ENCODE results near the gene APOBEC3H. TPM values are rescaled to one million over a fixed set of nuclear protein-coding genes. Genes with fewer than 3 reads are reported as not detected.

The APOBEC3H gene
- total RNA-seq, 2 experiments from 2014 or later: 11.9 to 13.2 TPM

GRCh38 chr22:39148727-39149535 lies 51.9 kb downstream of the APOBEC3H start:
- intact Hi-C loops (cut with micrococcal nuclease): no loop called here
- CTCF ChIA-PET: interaction anchor here (0.6 to 2.8 kb wide), 5 partner anchors 22 to 364 kb away, joined by 3 to 10 read pairs (median 4); no protein-coding TSS in a partner anchor
- Mint-ChIP-seq H3K4me3 (no peak overlapping the region), H3K36me3 (ENCODE audit: low read depth) (no peaks in the 10 kb centered on the region), H3K27me3 (ENCODE audit: low read depth) (peaks cover 7% of the 10 kb centered on the region), H3K4me1 (ENCODE audit: low read depth) (peaks cover 53% of the 10 kb centered on the region), H3K9me3 (no peaks in the 10 kb centered on the region), H3K27ac (peak overlapping the region; percentile 81)
- peak; percentile 80 for DNase-seq

DNA sequence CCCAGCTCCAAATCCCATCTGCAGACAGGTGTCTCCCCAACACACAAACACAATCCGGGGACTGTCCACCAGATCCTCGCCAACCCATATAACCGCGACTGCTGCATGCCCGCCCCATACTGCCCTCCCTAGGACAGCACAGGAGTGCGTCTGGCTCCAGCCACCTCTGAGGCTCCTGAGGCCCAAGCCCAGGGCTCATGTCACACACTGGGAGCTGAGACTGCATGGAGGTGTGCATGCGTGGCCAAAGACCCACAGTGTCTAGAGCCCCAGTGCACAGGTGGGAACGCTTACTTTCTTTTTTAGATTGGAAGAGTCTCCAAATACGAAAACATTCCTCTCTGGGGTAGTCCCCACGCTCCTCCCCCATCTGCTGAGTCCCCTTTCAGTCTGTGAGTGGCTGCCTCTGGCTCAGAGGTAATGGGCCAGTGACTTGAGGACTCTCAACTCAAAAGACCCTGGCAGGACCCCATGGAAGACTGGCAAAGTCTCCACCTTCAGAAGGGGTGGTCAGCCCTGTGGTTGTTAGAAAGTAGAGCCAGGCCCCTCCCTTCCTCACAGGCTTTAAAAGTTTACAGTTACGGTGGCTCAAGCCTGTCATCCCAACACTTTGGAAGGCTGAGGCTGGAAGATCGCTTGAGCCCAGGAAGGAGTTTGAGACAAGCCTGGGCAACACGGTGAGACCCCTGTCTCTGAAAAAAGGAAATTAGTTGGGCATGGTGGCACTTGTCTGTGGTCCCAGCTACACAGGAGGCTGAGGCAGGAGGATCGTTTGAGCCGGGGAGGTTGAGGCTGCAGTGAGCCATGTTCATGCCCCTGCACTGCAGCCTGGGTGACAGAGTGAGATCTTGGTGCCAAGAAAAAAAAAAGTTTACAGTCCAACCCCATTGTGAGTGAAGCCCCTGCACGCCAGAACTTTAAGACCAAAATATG lies 53.1 kb downstream of the APOBEC3H start:
- Mint-ChIP-seq H3K4me3 (no peak overlapping the region), H3K27me3 (ENCODE audit: low read depth) (peaks cover 15% of the 10 kb centered on the region), H3K27ac (peak overlapping the region; percentile 32), H3K9me3 (no peaks in the 10 kb centered on the region), H3K36me3 (ENCODE audit: low read depth) (no peaks in the 10 kb centered on the region), H3K4me1 (ENCODE audit: low read depth) (peaks cover 46% of the 10 kb centered on the region)
- DNase-seq: no peak
- intact Hi-C loops (cut with micrococcal nuclease): no loop called here
- CTCF ChIA-PET: interaction anchor here (0.6 to 2.8 kb wide), 4 partner anchors 20 to 365 kb away, joined by 4 to 10 read pairs (median 4); no protein-coding TSS in a partner anchor

GRCh38 chr22:39150848-39151215 lies 53.8 kb downstream of the APOBEC3H start:
- Mint-ChIP-seq H3K27ac (peak overlapping the region; percentile 32), H3K36me3 (ENCODE audit: low read depth) (no peaks in the 10 kb centered on the region)
- CTCF ChIA-PET: interaction anchor here (1.3 to 2.8 kb wide), 2 partner anchors 20 to 143 kb away, joined by 4 to 10 read pairs; no protein-coding TSS in a partner anchor

GRCh38 chr22:39151329-39151975 lies 54.4 kb downstream of the APOBEC3H start:
- Mint-ChIP-seq H3K4me3 (peak overlapping the region; percentile 58), H3K27me3 (ENCODE audit: low read depth) (peaks cover 15% of the 10 kb centered on the region), H3K9me3 (no peaks in the 10 kb centered on the region), H3K27ac (peak overlapping the region; percentile 60), H3K36me3 (ENCODE audit: low read depth) (no peaks in the 10 kb centered on the region), H3K4me1 (ENCODE audit: low read depth) (peaks cover 40% of the 10 kb centered on the region)
- intact Hi-C loops (cut with micrococcal nuclease): no loop called here
- no peak for DNase-seq
- CTCF ChIA-PET: interaction anchor here (1.1 to 1.4 kb wide), 3 partner anchors 10 to 144 kb away, joined by 4 read pairs; no protein-coding TSS in a partner anchor

More at GRCh38 chr22:39150848-39151215, 53.8 kb downstream of the APOBEC3H start:
- H3K27me3 Mint-ChIP-seq (ENCODE audit: low read depth): peaks cover 15% of the 10 kb centered on the region
- H3K4me3 Mint-ChIP-seq: peak overlapping the region; percentile 58
- peaks cover 46% of the 10 kb centered on the region for H3K4me1 Mint-ChIP-seq (ENCODE audit: low read depth)
- H3K9me3 Mint-ChIP-seq: no peaks in the 10 kb centered on the region
- intact Hi-C loops (cut with micrococcal nuclease): no loop called here
- DNase-seq: no peak

DNA sequence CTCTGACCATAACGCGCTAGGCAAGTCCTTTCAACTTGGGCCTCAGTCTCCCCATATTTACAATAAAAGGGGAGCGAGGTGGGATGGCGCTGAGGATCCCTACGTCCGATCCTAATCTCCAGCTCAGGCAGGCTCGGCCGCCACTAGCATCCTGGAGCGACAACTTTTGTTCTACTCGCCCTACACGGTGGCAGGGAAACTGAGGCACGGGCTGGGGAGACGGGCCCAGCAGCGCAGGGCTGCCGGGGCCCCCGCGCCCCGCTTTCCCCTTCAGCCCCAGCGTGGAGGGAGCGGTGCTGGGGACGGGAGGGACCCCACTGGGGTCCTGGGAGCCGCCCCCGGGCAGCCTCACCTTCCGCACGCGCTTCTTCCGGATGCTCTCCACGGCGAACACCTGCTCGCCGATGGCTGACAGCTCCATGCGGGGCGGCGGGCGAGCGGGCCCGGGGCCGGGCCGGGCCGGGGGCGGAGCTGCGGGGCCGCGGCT lies 55.0 kb downstream of the APOBEC3H start:
- Mint-ChIP-seq H3K4me1 (ENCODE audit: low read depth) (peaks cover 36% of the 10 kb centered on the region), H3K27me3 (ENCODE audit: low read depth) (peaks cover 15% of the 10 kb centered on the region), H3K9me3 (no peaks in the 10 kb centered on the region), H3K27ac (peak overlapping the region; percentile 30), H3K4me3 (peak overlapping the region; percentile 58), H3K36me3 (ENCODE audit: low read depth) (no peaks in the 10 kb centered on the region)
- CTCF ChIA-PET: interaction anchor here (1.1 to 1.4 kb wide), 3 partner anchors 10 to 144 kb away, joined by 4 read pairs; no protein-coding TSS in a partner anchor
- DNase-seq: no peak
- intact Hi-C loops (cut with micrococcal nuclease): loop anchor here (1.0 to 2.0 kb wide), 3 partner anchors 8 to 277 kb away; partner anchors contain the start of gene RPL3

DNA sequence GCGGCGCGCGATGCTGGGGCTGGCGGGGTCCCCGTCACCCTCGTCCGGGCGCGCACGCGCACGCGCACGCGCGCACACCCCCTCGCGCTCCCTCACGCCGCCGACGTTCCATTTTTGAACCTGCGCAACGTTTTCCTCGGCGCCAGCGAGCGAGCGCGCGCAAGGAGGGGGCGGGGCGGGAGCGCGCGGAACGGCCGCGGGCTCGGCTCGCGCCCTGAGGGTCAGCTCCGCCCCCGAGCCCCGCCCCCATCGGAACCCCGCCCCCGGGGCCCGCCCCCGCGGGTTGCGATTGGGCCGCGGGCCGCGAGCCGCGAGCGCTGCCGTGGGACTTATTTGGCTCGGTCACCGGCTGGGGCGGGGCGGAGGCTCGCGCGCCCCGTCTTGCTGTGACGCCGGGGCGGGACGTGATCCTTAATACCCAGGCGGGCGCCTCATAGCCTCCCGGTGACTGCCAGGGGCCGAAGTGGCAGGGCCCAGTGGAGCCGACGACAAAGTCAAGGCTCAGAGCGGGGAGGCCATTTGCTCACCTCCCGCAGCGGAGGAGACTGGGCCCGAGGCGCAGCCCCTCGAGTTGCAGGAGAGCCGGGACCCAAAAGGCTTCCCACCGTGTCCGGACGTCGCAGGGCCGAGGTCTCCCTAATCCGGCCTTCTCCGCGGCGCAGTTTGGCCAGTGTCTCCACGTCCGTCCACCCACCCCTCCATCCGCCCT lies 55.6 kb downstream of the APOBEC3H start, which contains the start of gene CBX7:
Gene CBX7, minus strand, starts transcription at position 170 of the 709 bp plus-strand sequence. CDS start 236 bp downstream, outside the sequence.
- intact Hi-C loops (cut with micrococcal nuclease): loop anchor here (1.0 to 2.0 kb wide), 3 partner anchors 8 to 278 kb away; partner anchors contain the start of gene RPL3
- CTCF ChIA-PET: interaction anchor here (1.4 kb wide), 1 partner anchor 18 kb away, joined by 4 read pairs; no protein-coding TSS in a partner anchor
- Mint-ChIP-seq H3K36me3 (ENCODE audit: low read depth) (no peaks in the 10 kb centered on the region), H3K27ac (peak within 1 kb of the TSS; percentile 60), H3K27me3 (ENCODE audit: low read depth) (peaks cover 15% of the 10 kb centered on the region), H3K4me3 (peak within 1 kb of the TSS; percentile 84), H3K9me3 (no peaks in the 10 kb centered on the region), H3K4me1 (ENCODE audit: low read depth) (peaks cover 36% of the 10 kb centered on the region)
- DNase-seq: peak; percentile 94

DNA sequence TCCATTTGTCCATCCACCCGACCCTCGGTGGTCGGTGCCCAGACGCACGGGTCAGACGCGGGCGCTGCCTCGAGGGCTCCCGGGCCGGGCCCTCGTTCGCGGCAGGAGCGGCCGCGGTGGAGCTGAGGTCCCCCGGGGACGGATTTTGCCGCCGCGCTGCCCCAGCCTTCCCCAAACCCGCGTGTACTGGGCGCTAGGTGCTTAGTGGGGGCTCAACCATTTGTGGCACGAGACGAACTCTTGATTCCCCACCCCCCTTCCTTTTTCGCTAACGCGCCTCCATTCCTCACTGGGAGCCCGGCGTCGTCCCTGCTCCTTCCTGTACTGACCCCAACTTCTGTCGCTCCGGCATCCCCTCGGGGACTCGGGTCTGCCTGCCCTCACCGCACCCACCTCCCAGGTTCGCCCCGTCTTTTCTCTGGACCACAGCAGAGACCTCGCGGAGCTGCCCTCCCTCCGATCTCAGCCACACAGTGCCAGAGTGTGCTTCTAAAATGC lies 56.2 kb downstream of the APOBEC3H start:
- DNase-seq: no peak

More for the DNA sequence above, 56.2 kb downstream of the APOBEC3H start:
- H3K4me1 Mint-ChIP-seq (ENCODE audit: low read depth): peaks cover 36% of the 10 kb centered on the region
- no peak overlapping the region for H3K27ac Mint-ChIP-seq
- CTCF ChIA-PET: interaction anchor here (0.7 kb wide), 1 partner anchor 284 kb away, joined by 3 read pairs; no protein-coding TSS in a partner anchor
- H3K9me3 Mint-ChIP-seq: no peaks in the 10 kb centered on the region
- H3K36me3 Mint-ChIP-seq (ENCODE audit: low read depth): no peaks in the 10 kb centered on the region
- intact Hi-C loops (cut with micrococcal nuclease): loop anchor here (2.0 kb wide), 1 partner anchor 278 kb away; no protein-coding TSS in a partner anchor
- peaks cover 15% of the 10 kb centered on the region for H3K27me3 Mint-ChIP-seq (ENCODE audit: low read depth)
- peak overlapping the region; percentile 84 for H3K4me3 Mint-ChIP-seq

Other genes starting within 250 kb of the APOBEC3H start
- gene CBX6, start 225.0 kb upstream of the APOBEC3H start, total RNA-seq: 10 to 100 TPM; 91.4 to 93.5 TPM
- not detected for gene APOBEC3A, start 139.6 kb upstream of the APOBEC3H start, total RNA-seq
- 1 to 10 TPM; 5.5 to 6.0 TPM for gene APOBEC3B, start 114.9 kb upstream of the APOBEC3H start, total RNA-seq
- gene APOBEC3C, start 83.0 kb upstream of the APOBEC3H start, total RNA-seq: 10 to 100 TPM; 71.5 to 74.1 TPM
- gene APOBEC3D, start 76.1 kb upstream of the APOBEC3H start, total RNA-seq: 10 to 100 TPM; 18.8 to 19.5 TPM
- 10 to 100 TPM; 12.3 to 12.4 TPM for gene APOBEC3F, start 56.4 kb upstream of the APOBEC3H start, total RNA-seq
- gene APOBEC3G, start 20.0 kb upstream of the APOBEC3H start, total RNA-seq: 10 to 100 TPM; 23.1 to 24.1 TPM
- 10 to 100 TPM; 20.8 to 24.1 TPM for gene CBX7, start 55.4 kb downstream of the APOBEC3H start, total RNA-seq
- gene PDGFB, start 147.7 kb downstream of the APOBEC3H start, total RNA-seq: 1 to 10 TPM; 3.8 to 3.9 TPM
- gene RPL3, start 222.4 kb downstream of the APOBEC3H start, total RNA-seq: 1,000 to 10,000 TPM; 3,434 to 3,511 TPM